SK-N-SH treated with all-trans-retinoic acid at 6 μM for 48 hours (cell line): ENCODE measurements around the gene EPDR1.

Source experiments
- ARNTL ChIP-seq: fragments of 450-650 bp; formaldehyde crosslinking; IDR thresholded peaks from 2 replicates; pipeline ENCODE4 v1.5.0; 2020; ENCODE audit warnings: low read depth, mild to moderate bottlenecking, moderate library complexity, borderline replicate concordance
- BACH2 ChIP-seq: fragments of 250-450 bp; sonication (Bioruptor Pico); IDR thresholded peaks from 2 replicates; pipeline ENCODE4 v1.9.0; 2021; ENCODE audit warnings: mild to moderate bottlenecking, borderline replicate concordance
- GLIS3 ChIP-seq: fragments of 250-450 bp; sonication (Bioruptor Pico); IDR thresholded peaks from 2 replicates; pipeline ENCODE4 v1.5.0; 2020; ENCODE audit warnings: mild to moderate bottlenecking, moderate library complexity
- OSR1 ChIP-seq: fragments of 250-450 bp; sonication (Bioruptor Pico); IDR thresholded peaks from 2 replicates; pipeline ENCODE4 v1.8.0; 2022; ENCODE audit warnings: moderate library complexity, mild to moderate bottlenecking, inconsistent platforms
- RARB ChIP-seq: fragments of 250-450 bp; sonication (Bioruptor Pico); IDR thresholded peaks from 2 replicates; pipeline ENCODE4 v1.8.0; 2021; ENCODE audit warnings: mild to moderate bottlenecking, moderate library complexity
- TOX ChIP-seq: fragments of 250-450 bp; sonication (Bioruptor Pico); IDR thresholded peaks from 2 replicates; pipeline ENCODE4 v1.8.0; 2021; ENCODE audit warnings: mild to moderate bottlenecking, moderate library complexity, borderline replicate concordance
- ZC3H10 ChIP-seq: fragments of 250-450 bp; sonication (Bioruptor Pico); IDR thresholded peaks from 2 replicates; pipeline ENCODE4 v1.5.1; 2021; ENCODE audit warnings: mild to moderate bottlenecking, moderate library complexity
- ZFP3 ChIP-seq: fragments of 250-450 bp; sonication (Bioruptor Pico); IDR thresholded peaks from 2 replicates; pipeline ENCODE4 v1.5.0; 2020; ENCODE audit warnings: mild to moderate bottlenecking, moderate library complexity
- ZFP30 ChIP-seq: fragments of 450-650 bp; formaldehyde crosslinking; IDR thresholded peaks from 2 replicates; pipeline ENCODE4 v1.5.0; 2022; ENCODE audit warnings: mild to moderate bottlenecking, moderate library complexity
- TF ChIP-seq, protein P1 (sequence below): fragments of 250-450 bp; sonication (Bioruptor Pico); IDR thresholded peaks from 2 replicates; pipeline ENCODE4 v1.8.0; 2020; ENCODE audit warnings: mild to moderate bottlenecking, moderate library complexity, borderline replicate concordance
- TF ChIP-seq, protein P2 (sequence below): fragments of 250-450 bp; sonication (Bioruptor Pico); IDR thresholded peaks from 2 replicates; pipeline ENCODE4 v1.5.1; 2020; ENCODE audit warnings: low read depth, mild to moderate bottlenecking, moderate library complexity

DNA sequence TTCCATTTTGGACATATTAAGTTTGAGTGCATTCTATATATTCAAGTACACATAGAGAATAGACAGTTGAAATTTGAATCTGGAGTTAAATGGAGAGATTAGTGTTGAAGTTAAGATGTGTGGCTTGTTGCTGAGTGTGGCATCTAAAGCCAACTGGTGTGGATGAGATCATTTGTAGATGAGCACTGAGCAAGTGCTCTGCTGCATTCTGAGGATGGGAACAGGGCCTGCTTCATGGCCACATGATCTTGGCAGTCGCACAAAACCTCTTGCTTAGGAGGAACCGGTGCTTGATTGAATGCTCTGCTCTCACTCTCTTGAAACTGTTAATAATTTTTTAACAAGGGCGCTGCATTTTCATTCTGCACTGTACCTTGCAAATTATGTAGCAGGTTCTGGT lies 62.0 kb downstream of the EPDR1 start:
- no peak for TF ChIP-seq RARB (CRISPR knock-in tag)
- no peak for TF ChIP-seq ZFP3 (CRISPR knock-in tag)
- TF ChIP-seq GLIS3 (CRISPR knock-in tag) = no peak
- TF ChIP-seq TOX = no peak
- TF ChIP-seq, protein P1, sequence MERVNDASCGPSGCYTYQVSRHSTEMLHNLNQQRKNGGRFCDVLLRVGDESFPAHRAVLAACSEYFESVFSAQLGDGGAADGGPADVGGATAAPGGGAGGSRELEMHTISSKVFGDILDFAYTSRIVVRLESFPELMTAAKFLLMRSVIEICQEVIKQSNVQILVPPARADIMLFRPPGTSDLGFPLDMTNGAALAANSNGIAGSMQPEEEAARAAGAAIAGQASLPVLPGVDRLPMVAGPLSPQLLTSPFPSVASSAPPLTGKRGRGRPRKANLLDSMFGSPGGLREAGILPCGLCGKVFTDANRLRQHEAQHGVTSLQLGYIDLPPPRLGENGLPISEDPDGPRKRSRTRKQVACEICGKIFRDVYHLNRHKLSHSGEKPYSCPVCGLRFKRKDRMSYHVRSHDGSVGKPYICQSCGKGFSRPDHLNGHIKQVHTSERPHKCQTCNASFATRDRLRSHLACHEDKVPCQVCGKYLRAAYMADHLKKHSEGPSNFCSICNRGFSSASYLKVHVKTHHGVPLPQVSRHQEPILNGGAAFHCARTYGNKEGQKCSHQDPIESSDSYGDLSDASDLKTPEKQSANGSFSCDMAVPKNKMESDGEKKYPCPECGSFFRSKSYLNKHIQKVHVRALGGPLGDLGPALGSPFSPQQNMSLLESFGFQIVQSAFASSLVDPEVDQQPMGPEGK (CRISPR knock-in tag) = no peak
- no peak for TF ChIP-seq OSR1 (CRISPR knock-in tag)
- TF ChIP-seq, protein P2, sequence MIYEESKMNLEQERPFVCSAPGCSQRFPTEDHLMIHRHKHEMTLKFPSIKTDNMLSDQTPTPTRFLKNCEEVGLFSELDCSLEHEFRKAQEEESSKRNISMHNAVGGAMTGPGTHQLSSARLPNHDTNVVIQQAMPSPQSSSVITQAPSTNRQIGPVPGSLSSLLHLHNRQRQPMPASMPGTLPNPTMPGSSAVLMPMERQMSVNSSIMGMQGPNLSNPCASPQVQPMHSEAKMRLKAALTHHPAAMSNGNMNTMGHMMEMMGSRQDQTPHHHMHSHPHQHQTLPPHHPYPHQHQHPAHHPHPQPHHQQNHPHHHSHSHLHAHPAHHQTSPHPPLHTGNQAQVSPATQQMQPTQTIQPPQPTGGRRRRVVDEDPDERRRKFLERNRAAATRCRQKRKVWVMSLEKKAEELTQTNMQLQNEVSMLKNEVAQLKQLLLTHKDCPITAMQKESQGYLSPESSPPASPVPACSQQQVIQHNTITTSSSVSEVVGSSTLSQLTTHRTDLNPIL (CRISPR knock-in tag) = no peak
- TF ChIP-seq ARNTL (CRISPR knock-in tag) = no peak
- TF ChIP-seq ZC3H10 (CRISPR knock-in tag) = no peak
- TF ChIP-seq BACH2 (CRISPR knock-in tag) = no peak
- no peak for TF ChIP-seq ZFP30 (CRISPR knock-in tag)
